Immature natural killer cell (primary cell): Measurements from ENCODE around the gene BDH2. TPM values are rescaled to one million over a fixed set of nuclear protein-coding genes. Genes with fewer than 3 reads are reported as not detected.
A peak's percentile ranks its signal among the peaks of the same experiment; 100 is the strongest.

Experiments
- DNase-seq, 3 donors: peaks; one replicate each; pipeline ENCODE4 v3.0.0; 2022; ENCODE audit warnings: mixed read lengths in 1 of 3
- H3K27ac Mint-ChIP-seq, 6 donors: one replicate each; pipeline ENCODE4 v1.8.0; 2020; ENCODE audit warnings: mixed read lengths in 6 of 6, mild to moderate bottlenecking in 5 of 6, inconsistent platforms in 4 of 6, moderate library complexity in 3 of 6
- H3K27me3 Mint-ChIP-seq, 3 donors: one replicate each; pipeline ENCODE4 v1.8.0; 2020 to 2021; ENCODE audit warnings: low read depth in 3 of 3, mild to moderate bottlenecking in 3 of 3, mixed read lengths in 3 of 3, moderate library complexity in 3 of 3, inconsistent platforms in 1 of 3
- H3K36me3 Mint-ChIP-seq, 3 donors: one replicate each; pipeline ENCODE4 v1.8.0; 2020; ENCODE audit warnings: mixed read lengths in 3 of 3, inconsistent platforms in 2 of 3, mild to moderate bottlenecking in 2 of 3
- H3K4me1 Mint-ChIP-seq, 2 donors: one replicate each; pipeline ENCODE4 v1.8.0; 2020; ENCODE audit warnings: inconsistent platforms in 2 of 2, mild to moderate bottlenecking in 2 of 2, mixed read lengths in 2 of 2, moderate library complexity in 1 of 2
- H3K4me3 Mint-ChIP-seq, 5 donors: one replicate each; pipeline ENCODE4 v1.8.0; 2020; ENCODE audit warnings: mild to moderate bottlenecking in 5 of 5, mixed read lengths in 5 of 5, inconsistent platforms in 3 of 5, moderate library complexity in 3 of 5
- H3K9me3 Mint-ChIP-seq, 6 donors: one replicate each; pipeline ENCODE4 v1.8.0; 2020; ENCODE audit warnings: mild to moderate bottlenecking in 6 of 6, mixed read lengths in 6 of 6, inconsistent platforms in 4 of 6, moderate library complexity in 3 of 6
- polyA plus RNA-seq, 3 donors: library from polyadenylated mRNA; unstranded; fragments of 300-500 nt; fragmentation: Illumina TruSeq; gene quantifications; one replicate each; pipeline ENCODE4 v1.2.3, GENCODE V29; 2021

Gene BDH2
- 10 to 100 TPM; 31.0 to 37.1 (median 36.4) TPM for polyA plus RNA-seq

- peak within 1 kb of the TSS; percentile 82 to 94 (median 87) for H3K4me3 Mint-ChIP-seq
- no peaks in the 10 kb centered on the region for H3K36me3 Mint-ChIP-seq
- no peaks in the 10 kb centered on the region for H3K9me3 Mint-ChIP-seq
- peak; percentile 76 to 81 (median 78) for DNase-seq
- peak within 1 kb of the TSS; percentile 72 to 97 (median 89) for H3K27ac Mint-ChIP-seq
- peaks cover 12 to 20% of the 10 kb centered on the region in 2 donors for H3K4me1 Mint-ChIP-seq
- H3K27me3 Mint-ChIP-seq = no peaks in the 10 kb centered on the region
Measured at GRCh38 chr4:103099691-103100392, at the start of gene BDH2. TSS of gene BDH2 (minus strand) at chr4:103099834. CDS start at chr4:103096254, 3,580 bp downstream.

- H3K4me1 Mint-ChIP-seq = no peaks in the 10 kb centered on the region
- no peaks in the 10 kb centered on the region for H3K27me3 Mint-ChIP-seq
- DNase-seq = no peak
- H3K36me3 Mint-ChIP-seq = peaks cover 0 to 36% (median 22%) of the 10 kb centered on the region in 3 donors
- no peaks in the 10 kb centered on the region for H3K9me3 Mint-ChIP-seq
- H3K4me3 Mint-ChIP-seq = no peak overlapping the region
- no peak overlapping the region for H3K27ac Mint-ChIP-seq
Measured at GRCh38 chr4:103144926-103145325, 45.3 kb upstream of the BDH2 start.

GRCh38 chr4:103137446-103137827 is 37.8 kb upstream of the BDH2 start:
- no peak for DNase-seq
- H3K9me3 Mint-ChIP-seq = no peaks in the 10 kb centered on the region
- no peak overlapping the region for H3K4me3 Mint-ChIP-seq
- no peaks in the 10 kb centered on the region for H3K4me1 Mint-ChIP-seq
- no peaks in the 10 kb centered on the region for H3K27me3 Mint-ChIP-seq
- peak overlapping the region in 1 of 6 donors; percentile 3 for H3K27ac Mint-ChIP-seq
- peaks cover 0 to 16% (median 0%) of the 10 kb centered on the region in 3 donors for H3K36me3 Mint-ChIP-seq

- no peaks in the 10 kb centered on the region for H3K27me3 Mint-ChIP-seq
- H3K36me3 Mint-ChIP-seq = peaks cover 0 to 16% (median 0%) of the 10 kb centered on the region in 3 donors
- H3K27ac Mint-ChIP-seq = no peak overlapping the region
- no peak for DNase-seq
- no peak overlapping the region for H3K4me3 Mint-ChIP-seq
- no peaks in the 10 kb centered on the region for H3K4me1 Mint-ChIP-seq
- no peaks in the 10 kb centered on the region for H3K9me3 Mint-ChIP-seq
Measured at GRCh38 chr4:103136671-103137445, 37.2 kb upstream of the BDH2 start.

- Mint-ChIP-seq H3K9me3 (peaks cover 4 to 8% (median 6%) of the 10 kb centered on the region in 6 donors), H3K4me3 (no peak overlapping the region), H3K27ac (no peak overlapping the region), H3K27me3 (no peaks in the 10 kb centered on the region), H3K36me3 (peaks cover 8 to 37% (median 28%) of the 10 kb centered on the region in 3 donors), H3K4me1 (no peaks in the 10 kb centered on the region)
- no peak for DNase-seq
Measured at GRCh38 chr4:103129174-103129573, 29.5 kb upstream of the BDH2 start.

- no peaks in the 10 kb centered on the region for H3K4me1 Mint-ChIP-seq
- peaks cover 8 to 37% (median 28%) of the 10 kb centered on the region in 3 donors for H3K36me3 Mint-ChIP-seq
- no peaks in the 10 kb centered on the region for H3K27me3 Mint-ChIP-seq
- H3K4me3 Mint-ChIP-seq = no peak overlapping the region
- peaks cover 4 to 8% (median 6%) of the 10 kb centered on the region in 6 donors for H3K9me3 Mint-ChIP-seq
- H3K27ac Mint-ChIP-seq = no peak overlapping the region
- no peak for DNase-seq
Measured at GRCh38 chr4:103126126-103126525, 26.5 kb upstream of the BDH2 start.

GRCh38 chr4:103123114-103123513 is 23.5 kb upstream of the BDH2 start:
- peaks cover 2 to 5% (median 4%) of the 10 kb centered on the region in 6 donors for H3K9me3 Mint-ChIP-seq
- DNase-seq = no peak
- H3K36me3 Mint-ChIP-seq = peaks cover 2 to 22% (median 16%) of the 10 kb centered on the region in 3 donors

GRCh38 chr4:103118166-103118565 is 18.5 kb upstream of the BDH2 start:
- Mint-ChIP-seq H3K27ac (no peak overlapping the region), H3K27me3 (no peaks in the 10 kb centered on the region), H3K9me3 (no peaks in the 10 kb centered on the region), H3K4me3 (no peak overlapping the region), H3K36me3 (peaks cover 0 to 3% (median 0%) of the 10 kb centered on the region in 3 donors), H3K4me1 (no peaks in the 10 kb centered on the region)
- no peak for DNase-seq

More at GRCh38 chr4:103123114-103123513, 23.5 kb upstream of the BDH2 start:
- Mint-ChIP-seq H3K27ac (no peak overlapping the region), H3K4me1 (no peaks in the 10 kb centered on the region), H3K4me3 (no peak overlapping the region), H3K27me3 (no peaks in the 10 kb centered on the region)

GRCh38 chr4:103111598-103111997 is 12.0 kb upstream of the BDH2 start:
- DNase-seq = no peak
- Mint-ChIP-seq H3K4me1 (no peaks in the 10 kb centered on the region), H3K4me3 (no peak overlapping the region), H3K27ac (no peak overlapping the region), H3K9me3 (no peaks in the 10 kb centered on the region), H3K27me3 (no peaks in the 10 kb centered on the region), H3K36me3 (no peaks in the 10 kb centered on the region)

- no peak overlapping the region for H3K4me3 Mint-ChIP-seq
- peaks cover 0 to 2% (median 2%) of the 10 kb centered on the region in 3 donors for H3K27me3 Mint-ChIP-seq
- no peaks in the 10 kb centered on the region for H3K9me3 Mint-ChIP-seq
- H3K4me1 Mint-ChIP-seq = no peaks in the 10 kb centered on the region
- no peaks in the 10 kb centered on the region for H3K36me3 Mint-ChIP-seq
- no peak for DNase-seq
- H3K27ac Mint-ChIP-seq = no peak overlapping the region
Measured at GRCh38 chr4:103108542-103108941, 8.9 kb upstream of the BDH2 start.

- Mint-ChIP-seq H3K4me1 (no peaks in the 10 kb centered on the region), H3K36me3 (no peaks in the 10 kb centered on the region), H3K9me3 (no peaks in the 10 kb centered on the region), H3K4me3 (no peak overlapping the region), H3K27ac (no peak overlapping the region), H3K27me3 (peaks cover 0 to 2% (median 2%) of the 10 kb centered on the region in 3 donors)
- DNase-seq = no peak
Measured at GRCh38 chr4:103105558-103106356, 6.1 kb upstream of the BDH2 start.

GRCh38 chr4:103104886-103105285 is 5.3 kb upstream of the BDH2 start:
- H3K27ac Mint-ChIP-seq = no peak overlapping the region
- H3K27me3 Mint-ChIP-seq = peaks cover 0 to 2% (median 2%) of the 10 kb centered on the region in 3 donors
- no peak overlapping the region for H3K4me3 Mint-ChIP-seq
- H3K36me3 Mint-ChIP-seq = no peaks in the 10 kb centered on the region
- H3K4me1 Mint-ChIP-seq = peaks cover 0 to under 1% of the 10 kb centered on the region in 2 donors
- no peak for DNase-seq
- H3K9me3 Mint-ChIP-seq = no peaks in the 10 kb centered on the region

- Mint-ChIP-seq H3K36me3 (no peaks in the 10 kb centered on the region), H3K27me3 (no peaks in the 10 kb centered on the region), H3K9me3 (no peaks in the 10 kb centered on the region), H3K4me1 (peaks cover 12 to 20% of the 10 kb centered on the region in 2 donors), H3K27ac (no peak overlapping the region), H3K4me3 (no peak overlapping the region)
- DNase-seq = no peak
Measured at GRCh38 chr4:103100691-103101090, 1.1 kb upstream of the BDH2 start.
